Activated naive CD8-positive, alpha-beta T cell treated with anti-CD3 and anti-CD28 coated beads for 36 hours (primary cell): Measurements from ENCODE around the gene ZNF621. TPM values are rescaled to one million over a fixed set of nuclear protein-coding genes. Genes with fewer than 3 reads are reported as not detected.
"Not testable (repeated sequence)": the region's sequence is repeated elsewhere in the genome, so short reads cannot be mapped to it uniquely, and the experiment has no call there.

Experiments used
- DNase-seq: peaks from one replicate; pipeline ENCODE4 v3.0.0; 2021
- H3K27ac Mint-ChIP-seq: one replicate; pipeline ENCODE4 v1.8.0; 2022; ENCODE audit warnings: mild to moderate bottlenecking, moderate library complexity, mixed read lengths
- H3K27me3 Mint-ChIP-seq: one replicate; pipeline ENCODE4 v1.8.0; 2022; ENCODE audit warnings: mild to moderate bottlenecking, mixed read lengths
- H3K36me3 Mint-ChIP-seq: one replicate; pipeline ENCODE4 v1.8.0; 2021; ENCODE audit warnings: mild to moderate bottlenecking, mixed read lengths
- H3K4me1 Mint-ChIP-seq: one replicate; pipeline ENCODE4 v1.8.0; 2021; ENCODE audit warnings: mixed read lengths
- H3K4me3 Mint-ChIP-seq: one replicate; pipeline ENCODE4 v1.8.0; 2022; ENCODE audit warnings: mild to moderate bottlenecking, moderate library complexity, mixed read lengths
- H3K9me3 Mint-ChIP-seq: one replicate; pipeline ENCODE4 v1.8.0; 2022; ENCODE audit warnings: mixed read lengths
- total RNA-seq, 2 experiments: library from RNA; stranded (reverse); gene quantifications; one replicate each; pipeline ENCODE4 v1.2.3, GENCODE V29; 2021

Gene ZNF621
- total RNA-seq, 2 experiments from 2014 or later = 18.3 to 19.6 TPM

DNA sequence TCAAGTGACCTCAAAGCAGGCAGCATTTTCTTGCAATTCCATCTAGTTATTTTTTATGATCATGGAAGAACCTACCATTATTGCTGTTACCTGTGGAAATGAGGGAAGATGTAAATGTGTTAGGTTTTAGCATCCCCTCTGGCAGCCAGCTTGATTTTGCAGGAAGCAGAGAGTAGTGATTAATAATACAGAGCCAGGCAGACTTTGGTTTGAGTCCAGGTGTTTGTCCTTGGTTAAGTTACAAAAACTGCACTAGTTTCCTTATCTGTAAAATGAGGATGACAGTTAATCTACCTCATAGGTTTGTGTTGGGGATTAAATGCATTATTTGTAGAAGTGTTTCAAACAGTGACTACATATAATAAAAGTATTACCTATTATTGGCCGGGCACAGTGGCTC lies 6.7 kb upstream of the ZNF621 start:
- Mint-ChIP-seq H3K27ac (no peak overlapping the region), H3K4me3 (no peak overlapping the region), H3K36me3 (peaks cover 29% of the 10 kb centered on the region), H3K9me3 (no peaks in the 10 kb centered on the region), H3K4me1 (no peaks in the 10 kb centered on the region), H3K27me3 (no peaks in the 10 kb centered on the region)
- DNase-seq = no peak

DNA sequence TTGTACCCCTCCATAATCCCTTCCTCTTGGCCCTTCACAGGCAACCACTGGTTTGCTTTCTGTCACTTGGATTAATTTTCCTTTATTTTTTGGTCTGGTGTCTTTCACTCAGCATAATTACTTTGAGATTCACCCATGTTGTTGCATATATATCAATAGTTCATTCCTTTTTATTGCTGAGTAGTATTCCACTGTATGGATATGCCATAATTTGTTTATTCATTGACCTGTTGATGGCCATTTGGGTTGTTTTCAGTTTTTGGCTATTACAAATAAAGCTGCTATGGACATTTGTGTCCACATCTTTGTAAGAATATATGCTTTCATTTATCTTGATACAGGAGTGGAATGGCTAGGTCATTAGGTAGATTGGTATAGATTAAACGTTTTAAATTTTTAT lies 5.9 kb upstream of the ZNF621 start:
- no peak overlapping the region for H3K4me3 Mint-ChIP-seq
- H3K4me1 Mint-ChIP-seq = peaks cover 2% of the 10 kb centered on the region
- no peaks in the 10 kb centered on the region for H3K9me3 Mint-ChIP-seq
- peaks cover 27% of the 10 kb centered on the region for H3K36me3 Mint-ChIP-seq
- no peak overlapping the region for H3K27ac Mint-ChIP-seq
- H3K27me3 Mint-ChIP-seq = no peaks in the 10 kb centered on the region
- DNase-seq = no peak

DNA sequence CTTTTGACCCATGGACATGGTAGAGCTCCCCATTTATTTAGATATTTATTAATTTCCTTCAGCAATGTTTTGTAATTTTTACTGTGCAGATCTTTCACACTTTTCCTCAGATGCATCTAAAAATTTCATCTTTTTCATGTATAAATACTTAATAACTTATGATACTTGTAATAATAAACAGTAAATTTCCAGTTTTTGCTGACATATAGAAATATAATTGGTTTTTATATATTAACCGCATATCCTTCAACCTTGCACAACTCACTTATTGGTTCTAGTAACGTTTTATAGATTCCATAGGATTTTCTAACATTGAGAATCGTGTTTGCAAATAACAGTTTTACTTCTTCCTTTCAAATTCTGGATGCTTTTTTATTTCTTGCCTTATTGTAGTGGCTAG lies 3.5 kb upstream of the ZNF621 start:
- DNase-seq = no peak
- Mint-ChIP-seq H3K4me3 (no peak overlapping the region), H3K36me3 (peaks cover 16% of the 10 kb centered on the region)

DNA sequence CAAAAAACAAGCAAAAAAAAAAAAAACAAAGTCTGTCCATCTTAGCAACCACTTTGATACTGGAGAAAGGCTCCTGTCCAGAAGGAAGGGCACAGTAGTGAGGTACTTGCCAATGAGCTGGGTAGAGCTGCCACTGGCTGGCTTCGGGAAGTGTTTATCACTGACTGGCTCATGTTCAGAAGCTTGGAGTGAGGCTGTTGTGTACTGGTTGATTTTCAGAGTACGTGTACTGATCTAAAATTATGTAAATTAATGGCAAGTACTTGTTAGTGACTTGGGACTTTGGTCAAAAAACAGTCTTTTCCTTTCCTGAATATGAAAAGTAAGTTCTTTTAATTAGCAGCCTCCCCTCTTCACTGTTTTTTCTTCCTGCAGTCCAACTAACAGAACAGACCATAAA lies 979 bp upstream of the ZNF621 start:
- H3K9me3 Mint-ChIP-seq = no peaks in the 10 kb centered on the region
- H3K36me3 Mint-ChIP-seq = peaks cover 19% of the 10 kb centered on the region
- peak overlapping the region; percentile 91 for H3K4me3 Mint-ChIP-seq
- no peak overlapping the region for H3K27ac Mint-ChIP-seq
- H3K27me3 Mint-ChIP-seq = no peaks in the 10 kb centered on the region
- peaks cover 17% of the 10 kb centered on the region for H3K4me1 Mint-ChIP-seq
- no peak for DNase-seq

More for the DNA sequence above, 3.5 kb upstream of the ZNF621 start:
- Mint-ChIP-seq H3K4me1 (peaks cover 13% of the 10 kb centered on the region), H3K9me3 (no peaks in the 10 kb centered on the region), H3K27me3 (no peaks in the 10 kb centered on the region), H3K27ac (no peak overlapping the region)

DNA sequence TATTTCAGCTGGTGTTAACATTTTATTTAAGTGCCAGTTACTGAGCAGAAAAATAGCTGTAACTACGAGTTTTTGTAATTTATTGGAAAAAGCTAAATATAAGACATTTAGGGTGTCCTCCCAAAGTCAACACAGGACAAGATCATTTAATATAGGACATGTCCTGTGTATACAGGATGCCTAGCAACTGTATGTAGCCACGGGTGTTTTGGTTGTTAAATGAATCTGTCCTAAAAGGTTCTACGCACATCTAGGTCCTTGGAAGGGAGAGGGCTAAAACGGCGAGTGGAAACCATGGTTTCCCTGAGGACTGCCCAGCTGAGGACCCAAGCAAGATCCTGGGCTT lies 565 bp upstream of the ZNF621 start:
- Mint-ChIP-seq H3K36me3 (peaks cover 21% of the 10 kb centered on the region), H3K27me3 (no peaks in the 10 kb centered on the region), H3K27ac (peak overlapping the region; percentile 88), H3K4me3 (peak overlapping the region; percentile 91), H3K9me3 (no peaks in the 10 kb centered on the region), H3K4me1 (peaks cover 17% of the 10 kb centered on the region)
- no peak for DNase-seq

DNA sequence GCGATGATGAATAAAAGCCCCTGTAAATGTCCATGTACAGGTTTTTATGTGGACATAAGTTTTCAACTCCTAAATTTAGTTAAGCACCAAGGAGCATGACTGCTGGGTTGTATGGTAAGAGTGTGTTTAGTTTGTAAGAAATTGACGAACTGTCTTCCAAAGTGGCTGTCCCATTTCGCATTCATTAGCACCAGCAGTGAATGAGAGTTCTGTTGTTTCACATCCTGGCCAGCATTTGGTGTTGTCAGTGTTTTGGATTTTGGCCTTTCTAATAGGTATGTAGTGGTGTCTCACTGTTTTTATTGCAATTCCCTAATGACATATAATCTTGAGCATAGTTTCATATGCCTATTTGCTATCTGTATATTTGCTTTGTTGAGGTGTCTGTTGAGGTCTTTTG lies 3.7 kb downstream of the ZNF621 start:
- Mint-ChIP-seq H3K4me3 (no peak overlapping the region), H3K4me1 (peaks cover 17% of the 10 kb centered on the region), H3K9me3 (peaks cover 20% of the 10 kb centered on the region), H3K36me3 (peaks cover 62% of the 10 kb centered on the region), H3K27ac (no peak overlapping the region), H3K27me3 (no peaks in the 10 kb centered on the region)
- no peak for DNase-seq

DNA sequence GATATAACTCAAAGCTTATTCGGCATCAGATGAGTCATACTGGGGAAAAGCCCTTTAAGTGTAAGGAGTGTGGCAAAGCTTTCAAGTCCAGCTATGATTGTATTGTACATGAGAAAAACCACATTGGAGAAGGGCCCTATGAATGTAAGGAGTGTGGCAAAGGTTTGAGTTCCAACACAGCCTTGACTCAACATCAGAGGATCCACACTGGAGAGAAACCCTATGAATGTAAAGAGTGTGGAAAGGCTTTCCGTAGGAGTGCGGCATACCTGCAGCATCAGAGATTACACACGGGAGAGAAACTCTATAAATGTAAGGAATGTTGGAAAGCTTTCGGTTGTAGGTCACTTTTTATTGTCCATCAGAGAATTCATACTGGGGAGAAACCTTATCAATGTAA lies 7.5 kb downstream of the ZNF621 start:
- no peak overlapping the region for H3K4me3 Mint-ChIP-seq
- H3K9me3 Mint-ChIP-seq = peaks cover 28% of the 10 kb centered on the region
- H3K27ac Mint-ChIP-seq = no peak overlapping the region
- DNase-seq = no peak
- peaks cover 81% of the 10 kb centered on the region for H3K36me3 Mint-ChIP-seq
- H3K27me3 Mint-ChIP-seq = no peaks in the 10 kb centered on the region
- no peaks in the 10 kb centered on the region for H3K4me1 Mint-ChIP-seq

DNA sequence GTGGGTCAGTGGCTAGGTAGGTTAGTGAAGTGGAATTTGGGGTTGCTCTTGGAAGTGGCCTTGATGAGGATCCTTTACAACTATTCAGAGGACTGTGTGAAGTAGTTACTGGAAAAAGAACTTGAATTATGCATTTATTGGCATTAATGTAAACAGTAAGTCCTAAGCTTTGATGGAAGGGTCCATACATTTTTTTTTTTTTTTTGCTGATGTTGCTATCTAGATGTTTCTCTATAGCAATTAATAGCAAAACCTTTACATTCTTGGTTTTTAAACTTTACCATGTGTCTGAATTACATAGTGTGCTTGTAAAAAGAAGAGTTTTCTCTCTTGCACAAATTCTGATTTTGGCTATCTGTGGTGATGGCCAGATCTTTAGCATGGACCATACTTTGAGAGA lies 9.5 kb downstream of the ZNF621 start:
- H3K4me3 Mint-ChIP-seq = no peak overlapping the region
- no peak overlapping the region for H3K27ac Mint-ChIP-seq

DNA sequence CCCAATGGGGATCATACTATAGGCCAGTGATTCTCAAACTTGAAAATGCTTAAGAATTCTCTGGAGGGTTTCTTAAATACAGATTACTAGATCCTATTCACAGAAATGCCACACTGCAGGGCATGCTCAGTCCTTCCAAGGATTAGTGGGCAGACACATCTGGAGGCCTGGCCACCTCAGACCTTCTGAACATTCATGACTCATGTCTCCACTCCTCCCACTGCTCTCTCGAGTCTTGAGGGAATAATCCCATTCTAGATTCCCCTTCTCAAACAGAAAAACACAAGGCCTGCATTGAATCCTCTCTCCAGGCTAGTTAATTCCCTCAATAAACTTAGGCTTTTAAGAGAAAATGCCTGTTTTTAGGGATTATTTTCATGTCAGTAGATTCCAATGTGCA lies 22.1 kb downstream of the ZNF621 start:
- Mint-ChIP-seq H3K4me1 (no peaks in the 10 kb centered on the region), H3K36me3 (peaks cover 3% of the 10 kb centered on the region), H3K9me3 (peaks cover 2% of the 10 kb centered on the region), H3K27me3 (no peaks in the 10 kb centered on the region), H3K27ac (no peak overlapping the region), H3K4me3 (no peak overlapping the region)
- DNase-seq = no peak

More for the DNA sequence above, 9.5 kb downstream of the ZNF621 start:
- Mint-ChIP-seq H3K9me3 (peaks cover 34% of the 10 kb centered on the region), H3K27me3 (no peaks in the 10 kb centered on the region), H3K36me3 (peaks cover 87% of the 10 kb centered on the region), H3K4me1 (no peaks in the 10 kb centered on the region)
- no peak for DNase-seq

DNA sequence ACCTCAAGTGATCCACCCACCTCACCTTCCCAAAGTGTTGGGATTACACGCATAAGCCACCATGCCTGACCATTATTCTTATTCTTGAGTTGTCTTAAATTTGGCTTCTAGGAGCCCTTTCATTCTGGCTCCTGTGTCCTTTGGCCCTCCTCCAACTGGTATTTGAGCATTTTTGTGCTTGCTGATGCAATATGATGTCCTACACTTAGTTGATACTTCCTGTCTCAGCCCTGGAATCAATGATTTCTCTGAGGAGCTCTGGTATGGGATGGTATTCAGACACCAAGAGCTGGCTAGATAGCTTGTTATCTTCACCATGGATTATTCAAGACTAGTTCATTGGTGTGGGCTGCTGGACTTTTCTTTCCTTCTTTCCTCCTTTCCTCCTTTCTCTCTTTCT lies 25.4 kb downstream of the ZNF621 start:
- H3K4me1 Mint-ChIP-seq = no peaks in the 10 kb centered on the region
- peaks cover 3% of the 10 kb centered on the region for H3K36me3 Mint-ChIP-seq
- H3K27ac Mint-ChIP-seq = no peak overlapping the region
- H3K4me3 Mint-ChIP-seq = no peak overlapping the region
- DNase-seq = no peak
- no peaks in the 10 kb centered on the region for H3K27me3 Mint-ChIP-seq
- peaks cover 2% of the 10 kb centered on the region for H3K9me3 Mint-ChIP-seq

DNA sequence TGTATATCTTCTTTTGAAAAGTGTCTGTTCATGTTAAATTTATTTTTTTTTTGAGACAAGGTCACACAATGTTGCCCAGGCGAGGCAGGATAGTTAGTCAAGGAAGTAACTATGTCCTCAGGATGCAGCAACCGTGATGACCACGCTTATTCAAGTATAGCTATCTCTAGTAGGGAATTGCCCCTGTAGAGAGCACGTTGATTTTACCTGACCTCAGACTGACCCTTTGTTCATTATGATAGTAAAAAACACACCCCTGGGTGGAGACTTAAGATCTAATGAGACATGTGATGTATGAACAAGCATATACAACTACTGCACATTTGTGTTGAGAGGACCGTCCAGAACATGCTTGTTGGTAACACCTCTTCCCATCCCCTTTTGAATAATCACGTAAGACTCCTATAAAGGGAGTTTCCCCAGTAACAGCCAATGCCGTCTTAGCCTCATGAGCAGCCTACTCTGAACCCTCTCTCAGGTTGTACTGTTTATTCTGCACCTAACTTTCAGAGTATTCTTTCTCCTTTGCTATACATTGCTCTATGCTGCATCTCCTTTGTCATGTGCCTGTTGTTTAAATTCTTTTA lies 32.9 kb downstream of the ZNF621 start:
- Mint-ChIP-seq H3K27ac (no peak overlapping the region), H3K9me3 (peaks cover 6% of the 10 kb centered on the region), H3K4me3 (no peak overlapping the region), H3K36me3 (peaks cover 5% of the 10 kb centered on the region), H3K4me1 (no peaks in the 10 kb centered on the region), H3K27me3 (no peaks in the 10 kb centered on the region)
- no peak for DNase-seq

DNA sequence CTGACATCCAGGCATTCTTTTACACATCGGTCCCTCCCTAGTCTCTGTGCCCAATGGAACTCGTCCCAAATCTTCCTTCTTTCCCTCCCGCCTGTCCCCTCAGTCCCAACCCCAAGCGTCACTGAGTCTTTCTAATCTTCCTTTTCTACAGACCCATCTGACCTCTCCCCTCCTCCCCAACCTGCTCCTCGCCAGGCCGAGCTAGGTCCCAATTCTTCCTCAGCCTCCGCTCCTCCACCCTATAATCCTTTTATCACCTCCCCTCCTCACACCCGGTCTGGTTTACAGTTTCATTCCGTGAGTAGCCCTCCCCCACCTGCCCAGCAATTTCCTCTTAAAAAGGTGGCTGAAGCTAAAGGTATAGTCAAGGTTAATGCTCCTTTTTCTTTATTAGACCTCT lies 37.7 kb downstream of the ZNF621 start:
- not testable (repeated sequence) for H3K27me3 Mint-ChIP-seq, H3K4me1 Mint-ChIP-seq, H3K9me3 Mint-ChIP-seq, DNase-seq, H3K4me3 Mint-ChIP-seq, H3K27ac Mint-ChIP-seq, H3K36me3 Mint-ChIP-seq

DNA sequence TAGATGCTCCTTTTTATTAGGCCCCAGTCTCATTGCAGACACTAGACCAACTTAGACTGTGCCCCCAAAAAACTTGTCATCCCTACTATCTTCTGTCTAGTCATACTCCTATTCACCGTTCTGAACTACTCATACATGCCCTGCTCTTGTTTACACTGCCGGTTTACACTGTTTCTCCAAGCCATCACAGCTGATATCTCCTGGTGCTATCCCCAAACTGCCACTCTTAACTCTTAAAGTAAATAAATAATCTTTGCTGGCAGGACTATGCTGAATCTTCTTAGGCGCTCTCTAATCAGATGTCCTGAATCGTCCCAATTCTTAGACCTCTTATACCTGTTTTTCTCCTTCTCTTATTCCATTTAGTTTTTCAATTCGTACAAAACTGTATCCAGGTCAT lies 40.9 kb downstream of the ZNF621 start:
- H3K9me3 Mint-ChIP-seq = peaks cover 12% of the 10 kb centered on the region

DNA sequence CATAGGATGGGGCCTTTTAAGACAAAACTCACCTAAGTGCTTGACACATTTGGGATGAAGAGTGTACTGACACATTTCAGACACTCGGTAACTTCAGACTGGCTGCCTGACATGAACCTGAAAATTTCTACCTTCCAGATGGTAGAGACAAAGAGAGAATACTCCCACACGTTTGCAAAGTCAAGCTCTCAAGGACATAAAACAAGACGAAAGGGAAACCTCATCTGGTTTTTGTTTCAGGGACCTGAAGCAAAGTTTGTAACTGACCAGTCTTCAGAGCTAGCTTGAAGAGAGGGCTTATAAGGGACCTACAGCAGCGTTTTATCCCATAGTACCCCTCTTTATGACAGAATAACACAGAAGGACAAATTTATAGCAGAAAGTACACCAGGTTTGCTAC lies 41.9 kb downstream of the ZNF621 start:
- Mint-ChIP-seq H3K27ac (no peak overlapping the region), H3K9me3 (peaks cover 12% of the 10 kb centered on the region), H3K4me1 (no peaks in the 10 kb centered on the region), H3K36me3 (peaks cover 5% of the 10 kb centered on the region), H3K27me3 (no peaks in the 10 kb centered on the region), H3K4me3 (no peak overlapping the region)
- DNase-seq = no peak

More for the DNA sequence above, 40.9 kb downstream of the ZNF621 start:
- H3K4me3 Mint-ChIP-seq, H3K36me3 Mint-ChIP-seq, H3K27me3 Mint-ChIP-seq, DNase-seq, H3K4me1 Mint-ChIP-seq, H3K27ac Mint-ChIP-seq: not testable (repeated sequence)

DNA sequence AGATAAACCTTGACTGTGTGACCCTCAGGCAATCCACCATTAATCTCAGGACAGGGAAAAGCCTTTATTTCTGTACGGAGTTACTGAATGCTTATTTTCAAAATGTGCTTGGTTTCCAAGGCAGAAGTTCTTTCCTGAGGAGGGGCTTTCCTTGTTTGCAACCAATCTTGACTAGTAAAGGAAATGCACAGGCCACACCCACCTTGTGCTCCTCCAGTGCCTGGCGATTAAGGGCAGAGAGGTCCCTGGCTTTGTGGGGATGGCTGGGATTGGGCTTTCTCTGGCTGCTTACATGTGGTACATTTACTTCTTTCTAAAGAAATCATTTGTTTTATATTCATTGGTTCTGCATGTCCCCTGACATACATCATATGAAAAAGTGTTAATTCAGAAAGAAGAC lies 47.8 kb downstream of the ZNF621 start:
- H3K27ac Mint-ChIP-seq = no peak overlapping the region
- peaks cover 3% of the 10 kb centered on the region for H3K27me3 Mint-ChIP-seq
- no peaks in the 10 kb centered on the region for H3K36me3 Mint-ChIP-seq
- H3K4me3 Mint-ChIP-seq = no peak overlapping the region
- peaks cover 5% of the 10 kb centered on the region for H3K9me3 Mint-ChIP-seq
- peaks cover 2% of the 10 kb centered on the region for H3K4me1 Mint-ChIP-seq
- DNase-seq = no peak

DNA sequence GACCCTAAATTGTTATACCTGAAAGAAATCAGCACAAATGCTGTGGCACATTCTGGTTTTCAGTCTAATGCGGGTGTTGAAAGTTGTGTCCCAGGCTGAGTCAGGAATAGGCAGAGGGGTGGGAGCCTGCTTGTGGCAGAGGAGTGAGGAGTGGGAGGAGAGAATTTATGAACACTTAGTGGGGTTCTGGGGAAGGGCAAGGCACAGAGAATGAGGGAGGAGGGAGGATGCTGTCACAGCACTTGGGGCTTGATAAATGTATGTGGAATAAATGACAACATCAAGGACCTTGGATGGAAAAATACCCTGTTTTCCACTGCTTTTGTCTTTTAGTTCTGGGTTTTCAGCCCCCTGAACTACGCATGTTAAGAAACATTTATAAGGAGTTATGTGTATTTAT lies 49.3 kb downstream of the ZNF621 start:
- no peak for DNase-seq
- H3K4me3 Mint-ChIP-seq = no peak overlapping the region
- H3K4me1 Mint-ChIP-seq = peaks cover 2% of the 10 kb centered on the region
- peaks cover 3% of the 10 kb centered on the region for H3K27me3 Mint-ChIP-seq
- no peak overlapping the region for H3K27ac Mint-ChIP-seq
- no peaks in the 10 kb centered on the region for H3K9me3 Mint-ChIP-seq
- no peaks in the 10 kb centered on the region for H3K36me3 Mint-ChIP-seq

DNA sequence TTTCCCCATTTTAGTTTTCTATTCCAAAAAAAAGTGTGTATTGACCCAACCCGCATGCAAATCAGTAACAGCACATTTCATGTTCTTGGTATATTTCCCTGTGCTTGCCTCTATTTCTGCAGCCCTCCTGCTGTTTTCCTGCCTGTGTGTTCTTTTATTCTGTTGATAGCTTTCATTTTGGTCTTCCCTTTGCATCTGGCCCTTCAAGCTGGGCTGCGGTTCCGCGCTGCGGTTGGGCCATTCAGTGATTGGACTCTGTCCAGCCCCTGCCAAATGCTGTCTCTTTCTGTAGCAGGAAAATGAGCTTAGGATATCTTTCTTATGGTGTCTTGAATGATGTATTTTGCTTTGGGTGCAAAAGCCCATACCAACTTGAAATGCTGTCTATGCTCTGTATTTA lies 49.9 kb downstream of the ZNF621 start:
- Mint-ChIP-seq H3K4me3 (no peak overlapping the region), H3K4me1 (peaks cover 2% of the 10 kb centered on the region), H3K36me3 (no peaks in the 10 kb centered on the region), H3K27me3 (peaks cover 5% of the 10 kb centered on the region), H3K27ac (no peak overlapping the region), H3K9me3 (no peaks in the 10 kb centered on the region)
- no peak for DNase-seq
